ENCODE measurements around the gene FITM2.

DNA sequence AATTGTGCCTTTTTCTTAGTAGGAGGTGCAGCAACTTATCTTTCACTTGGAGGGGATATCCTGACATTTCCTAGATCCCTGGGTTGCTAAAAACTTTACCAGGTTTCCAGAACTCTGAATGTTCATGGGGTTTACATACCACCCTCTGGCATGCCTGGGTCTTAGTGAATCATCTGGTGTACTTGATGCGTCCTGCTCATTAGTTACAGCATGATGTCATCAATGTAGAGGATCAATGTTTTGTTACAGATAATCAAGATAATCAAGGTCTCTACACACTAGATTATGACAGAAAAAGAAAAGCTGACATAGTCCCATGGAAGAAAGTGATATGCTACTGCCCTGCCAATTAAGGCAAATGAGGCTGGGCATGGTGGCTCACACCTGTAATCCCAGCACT, 27.0 kb downstream of the FITM2 start:
- TF ChIP-seq, protein P1, sequence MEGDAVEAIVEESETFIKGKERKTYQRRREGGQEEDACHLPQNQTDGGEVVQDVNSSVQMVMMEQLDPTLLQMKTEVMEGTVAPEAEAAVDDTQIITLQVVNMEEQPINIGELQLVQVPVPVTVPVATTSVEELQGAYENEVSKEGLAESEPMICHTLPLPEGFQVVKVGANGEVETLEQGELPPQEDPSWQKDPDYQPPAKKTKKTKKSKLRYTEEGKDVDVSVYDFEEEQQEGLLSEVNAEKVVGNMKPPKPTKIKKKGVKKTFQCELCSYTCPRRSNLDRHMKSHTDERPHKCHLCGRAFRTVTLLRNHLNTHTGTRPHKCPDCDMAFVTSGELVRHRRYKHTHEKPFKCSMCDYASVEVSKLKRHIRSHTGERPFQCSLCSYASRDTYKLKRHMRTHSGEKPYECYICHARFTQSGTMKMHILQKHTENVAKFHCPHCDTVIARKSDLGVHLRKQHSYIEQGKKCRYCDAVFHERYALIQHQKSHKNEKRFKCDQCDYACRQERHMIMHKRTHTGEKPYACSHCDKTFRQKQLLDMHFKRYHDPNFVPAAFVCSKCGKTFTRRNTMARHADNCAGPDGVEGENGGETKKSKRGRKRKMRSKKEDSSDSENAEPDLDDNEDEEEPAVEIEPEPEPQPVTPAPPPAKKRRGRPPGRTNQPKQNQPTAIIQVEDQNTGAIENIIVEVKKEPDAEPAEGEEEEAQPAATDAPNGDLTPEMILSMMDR (IDR thresholded peaks at IDR 0.05; ENCODE audit: low read depth, low read length, poor library complexity, severe bottlenecking) = no peak
- TF ChIP-seq EZH2phosphoT487 (IDR thresholded peaks at IDR 0.05; ENCODE audit: borderline replicate concordance, low read length) = no peak

Measured in DOHH2 (cell line).